Fibroblast of lung (primary cell): ENCODE data around the gene SCTR.

ENCODE experiments used
- CTCF ChIP-seq, 2 donors: IDR thresholded peaks in 1 of 2; conservative IDR thresholded peaks in 1 of 2; 1 replicate in 1 of 2; 2 replicates in 1 of 2; pipeline ENCODE4 v1.5.1; 2011 to 2012; ENCODE audit warnings: low read length in 2 of 2, control low read depth in 1 of 2, inconsistent platforms in 1 of 2, low read depth in 1 of 2, mild to moderate bottlenecking in 1 of 2
- EZH2 ChIP-seq: IDR thresholded peaks from 2 replicates; pipeline ENCODE4 v1.5.1; 2012; ENCODE audit warnings: low read length, control low read depth, mild to moderate bottlenecking; ENCODE audit errors: missing control alignments

GRCh38 chr2:119440873-119441272, 83.4 kb downstream of the SCTR start:
- TF ChIP-seq CTCF (conservative IDR thresholded peaks at IDR 0.05 in 1 of 2, IDR thresholded peaks at IDR 0.05 in 1 of 2; ENCODE audit: low read depth in 1 of 2, low read length in 2 of 2) (no peak), EZH2 (no peak)
